GM12878 (cell line): ENCODE measurements around the gene TEC. TPM values are rescaled to one million over a fixed set of nuclear protein-coding genes. Genes with fewer than 3 reads are reported as not detected.

Experiments
- ATAC-seq: fragments of 200-7000 bp; cut with Tn5 transposase; 3 replicates; pipeline ENCODE4 v1.9.1; 2020; ENCODE audit warnings: mild to moderate bottlenecking, moderate library complexity
- BruUV-seq: library from RNA; stranded (reverse); fragments of 400-500 nt; replicated peaks from 2 replicates; lab custom pipeline; 2021; lab: Mats Ljungman, UMichigan
- CTCF ChIA-PET: fragments of 300-600 bp; sonication (Branson Sonifier 250); formaldehyde crosslinking; extraction: SDS; loops from one replicate; lab custom pipeline; 2021; ENCODE audit warnings: inconsistent platforms; lab: Yijun Ruan, JAX
- POLR2A ChIA-PET: fragments of 350-600 bp; formaldehyde crosslinking; extraction: SDS; loops from one replicate; lab custom pipeline; 2021; ENCODE audit warnings: inconsistent platforms; lab: Charles Lee
- RAD21 ChIA-PET: fragments of 300-600 bp; sonication (Branson Sonifier 250); formaldehyde crosslinking; loops from one replicate; lab custom pipeline; 2023; ENCODE audit warnings: antibody characterized with exemption; ENCODE audit not compliant: unreplicated experiment; lab: Charles Lee
- SMC1A ChIA-PET: fragments of 300-600 bp; sonication (Branson Sonifier 250); formaldehyde crosslinking; loops from one replicate; lab custom pipeline; 2023; ENCODE audit not compliant: unreplicated experiment, uncharacterized antibody; lab: Charles Lee
- DNase-seq: peaks from one replicate; pipeline ENCODE4 v3.0.0-alpha.2; 2011; ENCODE audit warnings: low read depth, low spot score
- FAIRE-seq: peaks from 3 replicates; lab custom pipeline; 2011; peaks lifted over from hg19 to GRCh38; lab: Jason Lieb, UNC
- H2AFZ ChIP-seq: 2 replicates; pipeline ENCODE4 v1.6.0; 2011; ENCODE audit warnings: low read depth, low read length, control low read depth; ENCODE audit not compliant: control insufficient read depth
- H3K27ac ChIP-seq: 2 replicates; pipeline ENCODE4 v1.5.1; 2011; ENCODE audit warnings: control low read depth; ENCODE audit not compliant: control insufficient read depth, insufficient read depth
- H3K27me3 ChIP-seq, 2 experiments: replicated peaks in 1 of 2; 2 replicates each; pipeline versions ENCODE4 v1.6.0 to v1.6.1; 2011; ENCODE audit warnings: low read length in 1 of 2; ENCODE audit not compliant: control insufficient read depth in 2 of 2, insufficient read depth in 2 of 2
- H3K36me3 ChIP-seq, 2 experiments: 2 replicates each; pipeline ENCODE4 v1.5.1; 2011; ENCODE audit warnings: low read length in 1 of 2; ENCODE audit not compliant: control insufficient read depth in 2 of 2, insufficient read depth in 2 of 2
- H3K4me1 ChIP-seq: 2 replicates; pipeline ENCODE4 v1.6.1; 2011; ENCODE audit warnings: mild to moderate bottlenecking, low read length, moderate library complexity, mixed read lengths; ENCODE audit not compliant: control insufficient read depth, insufficient read depth
- H3K4me2 ChIP-seq: 2 replicates; pipeline ENCODE4 v1.6.0; 2011; ENCODE audit warnings: control low read depth; ENCODE audit not compliant: control insufficient read depth, insufficient read depth
- H3K4me3 ChIP-seq: fragments of 200-600 bp; sonication (generic); 2 replicates; pipeline ENCODE4 v1.5.1; 2016
- H3K79me2 ChIP-seq: 2 replicates; pipeline ENCODE4 v1.6.0; 2011; ENCODE audit warnings: low read length; ENCODE audit not compliant: control insufficient read depth, insufficient read depth
- H3K9ac ChIP-seq: 2 replicates; pipeline ENCODE4 v1.8.0; 2011; ENCODE audit warnings: low read length, control low read depth, mixed read lengths; ENCODE audit not compliant: control insufficient read depth, insufficient read depth
- H3K9me3 ChIP-seq: replicated peaks from 3 replicates; pipeline ENCODE4 v1.5.1; 2011; ENCODE audit warnings: mild to moderate bottlenecking, low read length; ENCODE audit not compliant: control insufficient read depth, insufficient read depth
- H4K20me1 ChIP-seq: 2 replicates; pipeline ENCODE4 v1.6.0; 2011; ENCODE audit not compliant: control insufficient read depth, insufficient read depth
- FOXM1 ChIP-seq: IDR thresholded peaks from 2 replicates; pipeline ENCODE4 v1.6.1; 2012; ENCODE audit warnings: low read depth, mild to moderate bottlenecking, inconsistent platforms, low read length, moderate library complexity
- IKZF1 ChIP-seq: fragments of 450-650 bp; conservative IDR thresholded peaks from 2 replicates; pipeline ENCODE4 v1.6.1; 2017; ENCODE audit warnings: antibody characterized with exemption, mild to moderate bottlenecking
- MTA2 ChIP-seq: fragments of 450-650 bp; IDR thresholded peaks from 2 replicates; pipeline ENCODE4 v1.6.1; 2016; ENCODE audit warnings: low read depth, mild to moderate bottlenecking, moderate library complexity
- NBN ChIP-seq: fragments of 450-650 bp; IDR thresholded peaks from 2 replicates; pipeline ENCODE4 v1.6.1; 2016
- PAX5 ChIP-seq: IDR thresholded peaks from 2 replicates; pipeline ENCODE4 v1.6.1; 2011; ENCODE audit warnings: low read depth, low read length, borderline replicate concordance
- POLR2AphosphoS2 ChIP-seq: IDR thresholded peaks from 2 replicates; pipeline ENCODE4 v1.6.1; 2011; ENCODE audit warnings: low read depth, mild to moderate bottlenecking, low read length, improper control_type of control experiment, moderate library complexity
- SRF ChIP-seq, 2 experiments: IDR thresholded peaks; 2 replicates each; pipeline ENCODE4 v1.6.1; 2011; ENCODE audit warnings: low read depth in 2 of 2, low read length in 2 of 2, mild to moderate bottlenecking in 1 of 2, moderate library complexity in 1 of 2
- YY1 ChIP-seq: IDR thresholded peaks from 2 replicates; pipeline ENCODE4 v1.6.1; 2011; ENCODE audit warnings: low read depth, mild to moderate bottlenecking, low read length
- ZNF622 ChIP-seq: fragments of 450-650 bp; IDR thresholded peaks from 2 replicates; pipeline ENCODE4 v1.6.1; 2017; ENCODE audit warnings: mild to moderate bottlenecking, inconsistent platforms
- WGBS: methylation state at CpG from one replicate; pipeline ENCODE4 v1.1.6; 2016; ENCODE audit warnings: low lambda C conversion rate; ENCODE audit not compliant: insufficient replicate concordance, insufficient coverage; ENCODE audit errors: missing lambda C conversion rate; 5-methylcytosine and 5-hydroxymethylcytosine counted together
- in situ Hi-C: fragments of 300-500 bp; cut with MboI; formaldehyde crosslinking; loops from 9 replicates; pipeline ENCODE4 v1.14.3; 2018; ENCODE audit warnings: mixed read lengths
- intact Hi-C: fragments of 100-400 bp; cut with micrococcal nuclease; formaldehyde crosslinking; loops from one replicate; pipeline ENCODE4 v1.14.2; 2022; ENCODE audit not compliant: unreplicated experiment
- polyA plus RNA-seq, 11 experiments: library from polyadenylated mRNA; depleted of rRNA in 4 of 11; unstranded in 6 of 11; stranded (reverse) in 5 of 11; fragments of >200 nt; fragmentation: Nextera tagmentation in 4 of 11; fragmentation: Illumina TruSeq in 1 of 11; extraction: Ambion mirVana in 4 of 11; extraction: Trizol in 1 of 11; gene quantifications; 1 replicate in 1 of 11; 2 replicates in 10 of 11; pipeline versions ENCODE4 v1.2.1 to v1.2.3, GENCODE V29; 2011 to 2016; ENCODE audit warnings: inconsistent platforms in 2 of 11, missing spikeins in 2 of 11, low read depth in 1 of 11
- total RNA-seq, 4 experiments: library from RNA; depleted of rRNA in 3 of 4; stranded (reverse); fragments of >200 nt in 3 of 4; fragmentation: Illumina TruSeq in 1 of 4; extraction: Trizol in 1 of 4; gene quantifications; 2 replicates each; pipeline versions ENCODE4 v1.2.1 to v1.2.3, GENCODE V29; 2013 to 2021
- TF ChIP-seq, protein P1 (sequence below): fragments of 450-650 bp; IDR thresholded peaks from 2 replicates; pipeline ENCODE4 v1.6.1; 2016; ENCODE audit warnings: mild to moderate bottlenecking, moderate library complexity, borderline replicate concordance
- TF ChIP-seq, protein P2 (sequence below): fragments of 450-650 bp; IDR thresholded peaks from 2 replicates; pipeline ENCODE4 v1.6.1; 2017; ENCODE audit warnings: mild to moderate bottlenecking, moderate library complexity
- TF ChIP-seq, protein P3 (sequence below): IDR thresholded peaks from 2 replicates; pipeline ENCODE4 v1.6.1; 2011; ENCODE audit warnings: low read depth, mild to moderate bottlenecking, low read length, moderate library complexity, borderline replicate concordance; ENCODE audit errors: extremely low read depth
- TF ChIP-seq, protein P4 (sequence below): fragments of 450-650 bp; IDR thresholded peaks from 2 replicates; pipeline ENCODE4 v1.6.1; 2014; ENCODE audit warnings: mild to moderate bottlenecking

TEC gene
- total and polyA plus RNA-seq, 10 of the 15 experiments (the other 5 are each of a cell fraction or from before 2014, with no cell fraction given): 7.4 to 27.2 (median 17.1) TPM

DNA sequence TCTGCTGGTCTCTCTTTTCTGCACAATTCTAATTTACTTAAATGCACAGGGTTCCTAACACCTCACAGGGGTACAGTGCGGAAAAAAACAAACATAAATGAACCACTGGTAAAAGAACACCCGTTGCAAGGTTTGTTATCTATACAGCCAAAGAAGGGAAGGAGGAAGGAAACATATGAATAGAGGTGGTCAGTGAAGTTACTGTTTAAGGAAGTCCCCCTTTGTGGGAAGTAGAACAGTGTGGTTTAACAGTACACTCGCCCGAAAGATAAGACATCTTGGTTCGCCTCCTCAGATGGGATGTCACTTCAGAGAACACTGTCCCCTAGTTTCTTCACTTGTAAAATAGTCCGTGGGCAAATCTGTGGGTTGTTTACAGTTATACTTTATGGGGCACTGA is 57.5 kb downstream of the TEC start:
- intact Hi-C loops: no loop called here
- TF ChIP-seq, protein P1, sequence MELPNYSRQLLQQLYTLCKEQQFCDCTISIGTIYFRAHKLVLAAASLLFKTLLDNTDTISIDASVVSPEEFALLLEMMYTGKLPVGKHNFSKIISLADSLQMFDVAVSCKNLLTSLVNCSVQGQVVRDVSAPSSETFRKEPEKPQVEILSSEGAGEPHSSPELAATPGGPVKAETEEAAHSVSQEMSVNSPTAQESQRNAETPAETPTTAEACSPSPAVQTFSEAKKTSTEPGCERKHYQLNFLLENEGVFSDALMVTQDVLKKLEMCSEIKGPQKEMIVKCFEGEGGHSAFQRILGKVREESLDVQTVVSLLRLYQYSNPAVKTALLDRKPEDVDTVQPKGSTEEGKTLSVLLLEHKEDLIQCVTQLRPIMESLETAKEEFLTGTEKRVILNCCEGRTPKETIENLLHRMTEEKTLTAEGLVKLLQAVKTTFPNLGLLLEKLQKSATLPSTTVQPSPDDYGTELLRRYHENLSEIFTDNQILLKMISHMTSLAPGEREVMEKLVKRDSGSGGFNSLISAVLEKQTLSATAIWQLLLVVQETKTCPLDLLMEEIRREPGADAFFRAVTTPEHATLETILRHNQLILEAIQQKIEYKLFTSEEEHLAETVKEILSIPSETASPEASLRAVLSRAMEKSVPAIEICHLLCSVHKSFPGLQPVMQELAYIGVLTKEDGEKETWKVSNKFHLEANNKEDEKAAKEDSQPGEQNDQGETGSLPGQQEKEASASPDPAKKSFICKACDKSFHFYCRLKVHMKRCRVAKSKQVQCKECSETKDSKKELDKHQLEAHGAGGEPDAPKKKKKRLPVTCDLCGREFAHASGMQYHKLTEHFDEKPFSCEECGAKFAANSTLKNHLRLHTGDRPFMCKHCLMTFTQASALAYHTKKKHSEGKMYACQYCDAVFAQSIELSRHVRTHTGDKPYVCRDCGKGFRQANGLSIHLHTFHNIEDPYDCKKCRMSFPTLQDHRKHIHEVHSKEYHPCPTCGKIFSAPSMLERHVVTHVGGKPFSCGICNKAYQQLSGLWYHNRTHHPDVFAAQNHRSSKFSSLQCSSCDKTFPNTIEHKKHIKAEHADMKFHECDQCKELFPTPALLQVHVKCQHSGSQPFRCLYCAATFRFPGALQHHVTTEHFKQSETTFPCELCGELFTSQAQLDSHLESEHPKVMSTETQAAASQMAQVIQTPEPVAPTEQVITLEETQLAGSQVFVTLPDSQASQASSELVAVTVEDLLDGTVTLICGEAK: no peak
- TF ChIP-seq, protein P2, sequence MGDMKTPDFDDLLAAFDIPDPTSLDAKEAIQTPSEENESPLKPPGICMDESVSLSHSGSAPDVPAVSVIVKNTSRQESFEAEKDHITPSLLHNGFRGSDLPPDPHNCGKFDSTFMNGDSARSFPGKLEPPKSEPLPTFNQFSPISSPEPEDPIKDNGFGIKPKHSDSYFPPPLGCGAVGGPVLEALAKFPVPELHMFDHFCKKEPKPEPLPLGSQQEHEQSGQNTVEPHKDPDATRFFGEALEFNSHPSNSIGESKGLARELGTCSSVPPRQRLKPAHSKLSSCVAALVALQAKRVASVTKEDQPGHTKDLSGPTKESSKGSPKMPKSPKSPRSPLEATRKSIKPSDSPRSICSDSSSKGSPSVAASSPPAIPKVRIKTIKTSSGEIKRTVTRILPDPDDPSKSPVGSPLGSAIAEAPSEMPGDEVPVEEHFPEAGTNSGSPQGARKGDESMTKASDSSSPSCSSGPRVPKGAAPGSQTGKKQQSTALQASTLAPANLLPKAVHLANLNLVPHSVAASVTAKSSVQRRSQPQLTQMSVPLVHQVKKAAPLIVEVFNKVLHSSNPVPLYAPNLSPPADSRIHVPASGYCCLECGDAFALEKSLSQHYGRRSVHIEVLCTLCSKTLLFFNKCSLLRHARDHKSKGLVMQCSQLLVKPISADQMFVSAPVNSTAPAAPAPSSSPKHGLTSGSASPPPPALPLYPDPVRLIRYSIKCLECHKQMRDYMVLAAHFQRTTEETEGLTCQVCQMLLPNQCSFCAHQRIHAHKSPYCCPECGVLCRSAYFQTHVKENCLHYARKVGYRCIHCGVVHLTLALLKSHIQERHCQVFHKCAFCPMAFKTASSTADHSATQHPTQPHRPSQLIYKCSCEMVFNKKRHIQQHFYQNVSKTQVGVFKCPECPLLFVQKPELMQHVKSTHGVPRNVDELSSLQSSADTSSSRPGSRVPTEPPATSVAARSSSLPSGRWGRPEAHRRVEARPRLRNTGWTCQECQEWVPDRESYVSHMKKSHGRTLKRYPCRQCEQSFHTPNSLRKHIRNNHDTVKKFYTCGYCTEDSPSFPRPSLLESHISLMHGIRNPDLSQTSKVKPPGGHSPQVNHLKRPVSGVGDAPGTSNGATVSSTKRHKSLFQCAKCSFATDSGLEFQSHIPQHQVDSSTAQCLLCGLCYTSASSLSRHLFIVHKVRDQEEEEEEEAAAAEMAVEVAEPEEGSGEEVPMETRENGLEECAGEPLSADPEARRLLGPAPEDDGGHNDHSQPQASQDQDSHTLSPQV: no peak
- TF ChIP-seq, protein P3, sequence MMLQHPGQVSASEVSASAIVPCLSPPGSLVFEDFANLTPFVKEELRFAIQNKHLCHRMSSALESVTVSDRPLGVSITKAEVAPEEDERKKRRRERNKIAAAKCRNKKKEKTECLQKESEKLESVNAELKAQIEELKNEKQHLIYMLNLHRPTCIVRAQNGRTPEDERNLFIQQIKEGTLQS: no peak
- peak in 1 of 2 experiments; percentile 91; a peak in 3 of 4 replicates for TF ChIP-seq SRF (IDR thresholded peaks at IDR 0.05; ENCODE audit: low read depth in 2 of 2, low read length in 2 of 2)
- TF ChIP-seq PAX5: peak; percentile 65; the same call in 1 of the 2 replicates
- 0 out of 2 replicates have a peak, but pooled peaks have one; percentile 65 for TF ChIP-seq NBN
- peak; percentile 81 for TF ChIP-seq IKZF1
- TF ChIP-seq POLR2AphosphoS2: no peak; the same call in 1 of the 2 replicates
- no peak for TF ChIP-seq ZNF622
- peak; percentile 47; the same call in 1 of the 2 replicates for TF ChIP-seq FOXM1
- TF ChIP-seq, protein P4, sequence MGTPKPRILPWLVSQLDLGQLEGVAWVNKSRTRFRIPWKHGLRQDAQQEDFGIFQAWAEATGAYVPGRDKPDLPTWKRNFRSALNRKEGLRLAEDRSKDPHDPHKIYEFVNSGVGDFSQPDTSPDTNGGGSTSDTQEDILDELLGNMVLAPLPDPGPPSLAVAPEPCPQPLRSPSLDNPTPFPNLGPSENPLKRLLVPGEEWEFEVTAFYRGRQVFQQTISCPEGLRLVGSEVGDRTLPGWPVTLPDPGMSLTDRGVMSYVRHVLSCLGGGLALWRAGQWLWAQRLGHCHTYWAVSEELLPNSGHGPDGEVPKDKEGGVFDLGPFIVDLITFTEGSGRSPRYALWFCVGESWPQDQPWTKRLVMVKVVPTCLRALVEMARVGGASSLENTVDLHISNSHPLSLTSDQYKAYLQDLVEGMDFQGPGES: no peak
- TF ChIP-seq YY1: peak; percentile 47; the same call in 1 of the 2 replicates
- peak; percentile 57 for TF ChIP-seq MTA2

More for the DNA sequence above, 57.5 kb downstream of the TEC start:
- H3K9ac ChIP-seq: peak overlapping the region; percentile 70
- RAD21 ChIA-PET: interaction anchor here (0.9 to 6.2 kb wide), 17 partner anchors 11 to 165 kb away, joined by 3 to 147 read pairs (median 7); partner anchors contain the start of gene SLAIN2
- no peaks in the 10 kb centered on the region; the same call in 2 of the 3 replicates for H3K9me3 ChIP-seq
- FAIRE-seq: peak; percentile 93
- H3K4me1 ChIP-seq: peaks cover 43% of the 10 kb centered on the region
- H3K27me3 ChIP-seq: no peaks in the 10 kb centered on the region
- in situ Hi-C loops: no loop called here
- WGBS: 2% methylated on average over 6 of the region's 6 CpGs
- SMC1A ChIA-PET: interaction anchor here (1.0 to 9.3 kb wide), 18 partner anchors 10 to 167 kb away, joined by 3 to 124 read pairs (median 4); no protein-coding TSS in a partner anchor
- CTCF ChIA-PET: interaction anchor here (0.9 to 3.4 kb wide), 8 partner anchors 14 to 178 kb away, joined by 3 to 40 read pairs (median 6); no protein-coding TSS in a partner anchor
- peak; percentile 85 for ATAC-seq
- H3K4me2 ChIP-seq: peak overlapping the region; percentile 84
- H3K27ac ChIP-seq: peak overlapping the region; percentile 90
- DNase-seq: no peak
- peak overlapping the region; percentile 54; the same call in 1 of the 2 replicates for H3K4me3 ChIP-seq
- POLR2A ChIA-PET: interaction anchor here (0.6 to 7.3 kb wide), 10 partner anchors 8 to 742 kb away, joined by 3 to 113 read pairs (median 7); no protein-coding TSS in a partner anchor
- no TSS peak for BruUV-seq
- peak overlapping the region; percentile 2; the same call in 1 of the 2 replicates for H2AFZ ChIP-seq
- H4K20me1 ChIP-seq: no peaks in the 10 kb centered on the region
- peaks cover 1 to 2% of the 10 kb centered on the region in 2 experiments; a peak in 2 of 4 replicates for H3K36me3 ChIP-seq
- H3K79me2 ChIP-seq: peaks cover 67% of the 10 kb centered on the region
